Raji (cell line): ENCODE measurements around the gene CH25H.

Experiments used
- POLR2A ChIP-seq: IDR thresholded peaks from 2 replicates; pipeline ENCODE4 v1.6.1; 2011; ENCODE audit warnings: low read depth, low read length, control low read depth; ENCODE audit not compliant: insufficient read depth

The CH25H gene

GRCh38 chr10:89207181-89207800, at the start of gene CH25H:
CH25H (minus strand) TSS chr10:89207317; CDS start chr10:89207292, 25 bp downstream.
- TF ChIP-seq POLR2A: no peak

- no peak for TF ChIP-seq POLR2A
These were observed 49.2 kb upstream of the CH25H start for GRCh38 chr10:89256340-89256739.

GRCh38 chr10:89255793-89256192, 48.7 kb upstream of the CH25H start:
- TF ChIP-seq POLR2A: no peak

- no peak for TF ChIP-seq POLR2A
These were observed 45.1 kb upstream of the CH25H start for GRCh38 chr10:89252225-89252585.

GRCh38 chr10:89251409-89252224, 44.5 kb upstream of the CH25H start, which contains the start of gene LIPA:
LIPA (minus strand) TSS chr10:89251775; CDS start chr10:89247648, 4,127 bp downstream.
- peak; percentile 87 for TF ChIP-seq POLR2A

- no peak for TF ChIP-seq POLR2A
These were observed 43.8 kb upstream of the CH25H start for GRCh38 chr10:89250865-89251408.

- TF ChIP-seq POLR2A: no peak
These were observed 41.9 kb upstream of the CH25H start for GRCh38 chr10:89248990-89249389.

GRCh38 chr10:89245802-89246201, 38.7 kb upstream of the CH25H start:
- TF ChIP-seq POLR2A: no peak

- no peak for TF ChIP-seq POLR2A
These were observed 35.9 kb upstream of the CH25H start for GRCh38 chr10:89242840-89243568.

- TF ChIP-seq POLR2A: no peak
These were observed 35.2 kb upstream of the CH25H start for GRCh38 chr10:89242345-89242684.

GRCh38 chr10:89241486-89242344, 34.6 kb upstream of the CH25H start:
- TF ChIP-seq POLR2A: no peak

- no peak for TF ChIP-seq POLR2A
These were observed 33.9 kb upstream of the CH25H start for GRCh38 chr10:89241026-89241425.

GRCh38 chr10:89240519-89240918, 33.4 kb upstream of the CH25H start:
- no peak for TF ChIP-seq POLR2A

- TF ChIP-seq POLR2A: no peak
These were observed 32.0 kb upstream of the CH25H start for GRCh38 chr10:89238956-89239644.

GRCh38 chr10:89237849-89238248, 30.7 kb upstream of the CH25H start:
- no peak for TF ChIP-seq POLR2A
